ENCODE data around the gene STK36. TPM values are rescaled to one million over a fixed set of nuclear protein-coding genes. Genes with fewer than 3 reads are reported as not detected.

Gene STK36
- total and polyA plus RNA-seq, 2 donors (not counting 1 experiment from before 2014, with no cell fraction given): 29.0 to 42.9 TPM

GRCh38 chr2:218658671-218659257 is 13.1 kb upstream of the STK36 start:
- peaks cover 2 to 55% of the 10 kb centered on the region in 2 experiments for H3K36me3 ChIP-seq (replicated peaks in 1 of 2; ENCODE audit: control extremely low read depth in 1 of 2, control insufficient read depth in 1 of 2, extremely low read depth in 1 of 2, insufficient read depth in 2 of 2, low read length in 1 of 2)
- peak; percentile 64 for DNase-seq
- H3K4me1 Mint-ChIP-seq: peaks cover 28% of the 10 kb centered on the region

More at GRCh38 chr2:218658671-218659257, 13.1 kb upstream of the STK36 start:
- Mint-ChIP-seq H3K27me3 (no peaks in the 10 kb centered on the region), H3K4me3 (peak overlapping the region; percentile 99), H3K27ac (peak overlapping the region; percentile 95), H3K9me3 (ENCODE audit: insufficient read depth) (no peaks in the 10 kb centered on the region)
- intact Hi-C loops (cut with micrococcal nuclease): loop anchor here (1.0 to 5.0 kb wide), 7 partner anchors 14 to 730 kb away; partner anchors contain the start of genes AAMP, CNOT9, PNKD and RNF25
- H3K27me3 ChIP-seq (replicated peaks in 1 of 4; ENCODE audit: control extremely low read depth in 1 of 4, control insufficient read depth in 3 of 4, insufficient read depth in 4 of 4, low read length in 3 of 4): no peaks in the 10 kb centered on the region
- ATAC-seq (ENCODE audit: low read depth): peak; percentile 22
- H3K9me3 ChIP-seq (ENCODE audit: control extremely low read depth in 1 of 3, control insufficient read depth in 2 of 3, insufficient read depth in 1 of 3, low read length in 2 of 3): no peaks in the 10 kb centered on the region
- peak overlapping the region; percentile 46 to 77 for H3K27ac ChIP-seq (ENCODE audit: low read length in 2 of 2)
- H3K4me2 ChIP-seq (replicated peaks; ENCODE audit: low read depth, low read length, poor library complexity, severe bottlenecking): peak overlapping the region; percentile 84
- H3K4me3 ChIP-seq (ENCODE audit: control extremely low read depth in 1 of 5, extremely low read depth in 1 of 5, insufficient read depth in 1 of 5, low read depth in 2 of 5, low read length in 4 of 5): peak overlapping the region; percentile 60 to 93 (median 81)
- peaks cover 12 to 16% of the 10 kb centered on the region in 2 donors for H3K4me1 ChIP-seq (ENCODE audit: control insufficient read depth in 2 of 2, insufficient read depth in 2 of 2, low read length in 2 of 2)
- peak overlapping the region; percentile 98 for H2AFZ ChIP-seq (ENCODE audit: insufficient read depth, low read depth, low read length, poor library complexity, severe bottlenecking)
- H3K79me2 ChIP-seq (ENCODE audit: control insufficient read depth, insufficient read depth, low read length): peaks cover 50% of the 10 kb centered on the region
- POLR2A ChIA-PET: interaction anchor here (0.6 to 2.7 kb wide), 7 partner anchors 13 to 730 kb away, joined by 3 to 19 read pairs (median 5); partner anchors contain the start of genes RNF25, STK36 and TTLL4
- TF ChIP-seq CTCF (IDR thresholded peaks at IDR 0.05): peak; percentile 34
- no peak for TF ChIP-seq EZH2 (IDR thresholded peaks at IDR 0.05; ENCODE audit: borderline replicate concordance, insufficient read depth, low read depth, low read length, poor library complexity, severe bottlenecking)
- 2% methylated on average over 27 of the region's 27 CpGs for WGBS (ENCODE audit: insufficient coverage)
- H3K9ac ChIP-seq (ENCODE audit: low read length): peak overlapping the region; percentile 90
- CTCF ChIA-PET: interaction anchor here (0.6 to 6.3 kb wide), 18 partner anchors 9 to 732 kb away, joined by 3 to 39 read pairs (median 4); partner anchors contain the start of genes RNF25, STK36, TMBIM1 and TTLL4
- H4K20me1 ChIP-seq (ENCODE audit: control insufficient read depth, insufficient read depth, low read length, poor library complexity, severe bottlenecking): peaks cover 7% of the 10 kb centered on the region

All from B cell (primary cell).